Activated naive CD8-positive, alpha-beta T cell treated with anti-CD3 and anti-CD28 coated beads, Interleukin-2, amount 50 U/mL, for 24 hours (primary cell): ENCODE results near the gene A1BG.

ENCODE experiments used
- ATAC-seq: fragments of 150-1000 bp; cut with Tn5 transposase; one replicate; pipeline ENCODE4 v1.10.0; 2021
- DNase-seq: peaks from one replicate; pipeline ENCODE4 v3.0.0; 2021
- H3K27ac Mint-ChIP-seq: one replicate; pipeline ENCODE4 v1.8.0; 2021; ENCODE audit warnings: mild to moderate bottlenecking, mixed read lengths
- H3K27me3 Mint-ChIP-seq: one replicate; pipeline ENCODE4 v1.8.0; 2021; ENCODE audit warnings: mixed read lengths
- H3K36me3 Mint-ChIP-seq: one replicate; pipeline ENCODE4 v1.8.0; 2021; ENCODE audit warnings: low read depth, mixed read lengths
- H3K4me1 Mint-ChIP-seq: one replicate; pipeline ENCODE4 v1.8.0; 2021; ENCODE audit warnings: mixed read lengths
- H3K4me3 Mint-ChIP-seq: one replicate; pipeline ENCODE4 v1.8.0; 2021; ENCODE audit warnings: mild to moderate bottlenecking, moderate library complexity, mixed read lengths
- H3K9me3 Mint-ChIP-seq: one replicate; pipeline ENCODE4 v1.8.0; 2021; ENCODE audit warnings: mixed read lengths

The A1BG gene

GRCh38 chr19:58338336-58338735, 15.0 kb downstream of the A1BG start:
- H3K4me1 Mint-ChIP-seq = peaks cover 4% of the 10 kb centered on the region

GRCh38 chr19:58336820-58337219, 16.5 kb downstream of the A1BG start:
- H3K27ac Mint-ChIP-seq = no peak overlapping the region

More at GRCh38 chr19:58338336-58338735, 15.0 kb downstream of the A1BG start:
- no peaks in the 10 kb centered on the region for H3K9me3 Mint-ChIP-seq
- no peaks in the 10 kb centered on the region for H3K27me3 Mint-ChIP-seq
- peaks cover 35% of the 10 kb centered on the region for H3K36me3 Mint-ChIP-seq
- no peak overlapping the region for H3K27ac Mint-ChIP-seq
- H3K4me3 Mint-ChIP-seq = no peak overlapping the region
- DNase-seq (no peak), ATAC-seq (no peak)

GRCh38 chr19:58336216-58336615, 17.1 kb downstream of the A1BG start:
- H3K27me3 Mint-ChIP-seq = no peaks in the 10 kb centered on the region
- ATAC-seq (no peak), DNase-seq (no peak)
- H3K36me3 Mint-ChIP-seq = peaks cover 29% of the 10 kb centered on the region
- H3K4me3 Mint-ChIP-seq = no peak overlapping the region
- no peak overlapping the region for H3K27ac Mint-ChIP-seq
- no peaks in the 10 kb centered on the region for H3K9me3 Mint-ChIP-seq
- H3K4me1 Mint-ChIP-seq = peaks cover 4% of the 10 kb centered on the region

More at GRCh38 chr19:58336820-58337219, 16.5 kb downstream of the A1BG start:
- no peak overlapping the region for H3K4me3 Mint-ChIP-seq
- ATAC-seq = no peak
- peaks cover 31% of the 10 kb centered on the region for H3K36me3 Mint-ChIP-seq
- DNase-seq = no peak
- H3K9me3 Mint-ChIP-seq = no peaks in the 10 kb centered on the region
- peaks cover 4% of the 10 kb centered on the region for H3K4me1 Mint-ChIP-seq
- no peaks in the 10 kb centered on the region for H3K27me3 Mint-ChIP-seq

- DNase-seq (no peak), ATAC-seq (no peak)
- Mint-ChIP-seq H3K27me3 (no peaks in the 10 kb centered on the region), H3K36me3 (peaks cover 28% of the 10 kb centered on the region), H3K4me1 (peaks cover 4% of the 10 kb centered on the region), H3K27ac (no peak overlapping the region), H3K4me3 (no peak overlapping the region), H3K9me3 (no peaks in the 10 kb centered on the region)
Observed at GRCh38 chr19:58335630-58336029, 17.7 kb downstream of the A1BG start.

- ATAC-seq = no peak
- DNase-seq = no peak
- peaks cover 24% of the 10 kb centered on the region for H3K36me3 Mint-ChIP-seq
- no peak overlapping the region for H3K4me3 Mint-ChIP-seq
- H3K27me3 Mint-ChIP-seq = no peaks in the 10 kb centered on the region
- H3K27ac Mint-ChIP-seq = no peak overlapping the region
- peaks cover 1% of the 10 kb centered on the region for H3K4me1 Mint-ChIP-seq
- no peaks in the 10 kb centered on the region for H3K9me3 Mint-ChIP-seq
Observed at GRCh38 chr19:58334691-58335249, 18.5 kb downstream of the A1BG start.

- H3K9me3 Mint-ChIP-seq = no peaks in the 10 kb centered on the region
- H3K27me3 Mint-ChIP-seq = no peaks in the 10 kb centered on the region
- no peak for ATAC-seq
- no peak overlapping the region for H3K27ac Mint-ChIP-seq
- peaks cover 7% of the 10 kb centered on the region for H3K36me3 Mint-ChIP-seq
- no peak overlapping the region for H3K4me3 Mint-ChIP-seq
- H3K4me1 Mint-ChIP-seq = peaks cover 4% of the 10 kb centered on the region
- DNase-seq = no peak
Observed at GRCh38 chr19:58332697-58333096, 20.6 kb downstream of the A1BG start.

- peaks cover 4% of the 10 kb centered on the region for H3K4me1 Mint-ChIP-seq
- H3K4me3 Mint-ChIP-seq = no peak overlapping the region
- H3K36me3 Mint-ChIP-seq = peaks cover 1% of the 10 kb centered on the region
- no peaks in the 10 kb centered on the region for H3K27me3 Mint-ChIP-seq
- no peak overlapping the region for H3K27ac Mint-ChIP-seq
- H3K9me3 Mint-ChIP-seq = no peaks in the 10 kb centered on the region
- no peak for ATAC-seq
- DNase-seq = no peak
Observed at GRCh38 chr19:58330458-58330857, 22.8 kb downstream of the A1BG start.

- DNase-seq (peak; percentile 54), ATAC-seq (no peak)
- Mint-ChIP-seq H3K9me3 (no peaks in the 10 kb centered on the region), H3K4me3 (no peak overlapping the region), H3K27ac (no peak overlapping the region), H3K27me3 (no peaks in the 10 kb centered on the region), H3K36me3 (no peaks in the 10 kb centered on the region), H3K4me1 (peaks cover 4% of the 10 kb centered on the region)
Observed at GRCh38 chr19:58328999-58329398, 24.3 kb downstream of the A1BG start.

- Mint-ChIP-seq H3K4me3 (no peak within 1 kb of the TSS), H3K27me3 (no peaks in the 10 kb centered on the region), H3K27ac (no peak within 1 kb of the TSS), H3K9me3 (no peaks in the 10 kb centered on the region), H3K36me3 (peaks cover 3% of the 10 kb centered on the region), H3K4me1 (peaks cover 4% of the 10 kb centered on the region)
- peak; percentile 92 for DNase-seq
- ATAC-seq = peak; percentile 92
Observed at GRCh38 chr19:58326914-58327726, 26.2 kb downstream of the A1BG start, which contains the start of gene ZSCAN22. ZSCAN22 (plus strand) TSS chr19:58326994; CDS start chr19:58334803, 7,809 bp downstream.

GRCh38 chr19:58326501-58326913, 26.8 kb downstream of the A1BG start:
- Mint-ChIP-seq H3K27me3 (no peaks in the 10 kb centered on the region), H3K4me1 (peaks cover 4% of the 10 kb centered on the region), H3K27ac (no peak overlapping the region), H3K4me3 (no peak overlapping the region), H3K9me3 (no peaks in the 10 kb centered on the region), H3K36me3 (peaks cover 3% of the 10 kb centered on the region)
- DNase-seq (no peak), ATAC-seq (peak; percentile 33)

- no peak for DNase-seq
- ATAC-seq = no peak
- no peaks in the 10 kb centered on the region for H3K27me3 Mint-ChIP-seq
- H3K4me1 Mint-ChIP-seq = peaks cover 4% of the 10 kb centered on the region
- H3K27ac Mint-ChIP-seq = no peak overlapping the region
- H3K9me3 Mint-ChIP-seq = no peaks in the 10 kb centered on the region
- H3K4me3 Mint-ChIP-seq = no peak overlapping the region
- peaks cover 3% of the 10 kb centered on the region for H3K36me3 Mint-ChIP-seq
Observed at GRCh38 chr19:58325311-58326022, 27.8 kb downstream of the A1BG start.

GRCh38 chr19:58319241-58319640, 34.1 kb downstream of the A1BG start:
- ATAC-seq (no peak), DNase-seq (no peak)
- Mint-ChIP-seq H3K27me3 (no peaks in the 10 kb centered on the region), H3K4me1 (no peaks in the 10 kb centered on the region), H3K36me3 (peaks cover 19% of the 10 kb centered on the region), H3K27ac (no peak overlapping the region), H3K9me3 (no peaks in the 10 kb centered on the region), H3K4me3 (no peak overlapping the region)

- Mint-ChIP-seq H3K27ac (no peak overlapping the region), H3K27me3 (no peaks in the 10 kb centered on the region), H3K9me3 (no peaks in the 10 kb centered on the region), H3K4me3 (no peak overlapping the region), H3K36me3 (peaks cover 24% of the 10 kb centered on the region), H3K4me1 (no peaks in the 10 kb centered on the region)
- DNase-seq = no peak
- no peak for ATAC-seq
Observed at GRCh38 chr19:58318297-58318696, 35.0 kb downstream of the A1BG start.

GRCh38 chr19:58317476-58318072, 35.7 kb downstream of the A1BG start:
- no peaks in the 10 kb centered on the region for H3K4me1 Mint-ChIP-seq
- no peak for DNase-seq
- H3K9me3 Mint-ChIP-seq = no peaks in the 10 kb centered on the region
- peaks cover 30% of the 10 kb centered on the region for H3K36me3 Mint-ChIP-seq
- peak; percentile 31 for ATAC-seq
- H3K27ac Mint-ChIP-seq = no peak overlapping the region
- no peaks in the 10 kb centered on the region for H3K27me3 Mint-ChIP-seq
- H3K4me3 Mint-ChIP-seq = no peak overlapping the region
